Retinal pigment epithelial cell (primary cell): ENCODE results near the gene TAB2.

Experiments used
- DNase-seq: peaks from one replicate; pipeline ENCODE4 v3.0.0-alpha.2; 2010; ENCODE audit warnings: low read depth
- H3K4me3 ChIP-seq: 2 replicates; pipeline ENCODE4 v1.5.1; 2011; ENCODE audit warnings: mild to moderate bottlenecking, low read length, control low read depth, moderate library complexity
- CTCF ChIP-seq: conservative IDR thresholded peaks from 2 replicates; pipeline ENCODE4 v1.5.1; 2011; ENCODE audit warnings: low read depth, low read length, control low read depth, inconsistent platforms

The TAB2 gene

GRCh38 chr6:149392093-149392492 lies 74.6 kb downstream of the TAB2 start:
- TF ChIP-seq CTCF: no peak
- DNase-seq: no peak
- no peak overlapping the region for H3K4me3 ChIP-seq

GRCh38 chr6:149392535-149392934 lies 75.0 kb downstream of the TAB2 start:
- H3K4me3 ChIP-seq: no peak overlapping the region
- TF ChIP-seq CTCF: no peak
- DNase-seq: no peak

GRCh38 chr6:149393002-149393679 lies 75.6 kb downstream of the TAB2 start:
- H3K4me3 ChIP-seq: no peak overlapping the region
- DNase-seq: no peak
- TF ChIP-seq CTCF: no peak

- TF ChIP-seq CTCF: no peak
- H3K4me3 ChIP-seq: no peak overlapping the region
- no peak for DNase-seq
Measured at GRCh38 chr6:149395185-149395584, 77.7 kb downstream of the TAB2 start.

GRCh38 chr6:149397384-149397783 lies 79.9 kb downstream of the TAB2 start:
- DNase-seq: no peak
- no peak overlapping the region for H3K4me3 ChIP-seq
- no peak for TF ChIP-seq CTCF

GRCh38 chr6:149400050-149400449 lies 82.5 kb downstream of the TAB2 start, which contains the start of gene SUMO4:
Gene SUMO4 (plus strand): TSS chr6:149400262. CDS start chr6:149400392, 130 bp downstream.
- H3K4me3 ChIP-seq: no peak within 1 kb of the TSS
- TF ChIP-seq CTCF: no peak
- no peak for DNase-seq

- TF ChIP-seq CTCF: no peak
Measured at GRCh38 chr6:149403534-149403933, 86.0 kb downstream of the TAB2 start.

More at GRCh38 chr6:149403534-149403933, 86.0 kb downstream of the TAB2 start:
- no peak overlapping the region for H3K4me3 ChIP-seq
- no peak for DNase-seq
